ENCODE data around the gene SSH2. TPM values are rescaled to one million over a fixed set of nuclear protein-coding genes. Genes with fewer than 3 reads are reported as not detected.

Gene SSH2
- total RNA-seq, 1 experiment from 2014 or later: 14.6 TPM

DNA sequence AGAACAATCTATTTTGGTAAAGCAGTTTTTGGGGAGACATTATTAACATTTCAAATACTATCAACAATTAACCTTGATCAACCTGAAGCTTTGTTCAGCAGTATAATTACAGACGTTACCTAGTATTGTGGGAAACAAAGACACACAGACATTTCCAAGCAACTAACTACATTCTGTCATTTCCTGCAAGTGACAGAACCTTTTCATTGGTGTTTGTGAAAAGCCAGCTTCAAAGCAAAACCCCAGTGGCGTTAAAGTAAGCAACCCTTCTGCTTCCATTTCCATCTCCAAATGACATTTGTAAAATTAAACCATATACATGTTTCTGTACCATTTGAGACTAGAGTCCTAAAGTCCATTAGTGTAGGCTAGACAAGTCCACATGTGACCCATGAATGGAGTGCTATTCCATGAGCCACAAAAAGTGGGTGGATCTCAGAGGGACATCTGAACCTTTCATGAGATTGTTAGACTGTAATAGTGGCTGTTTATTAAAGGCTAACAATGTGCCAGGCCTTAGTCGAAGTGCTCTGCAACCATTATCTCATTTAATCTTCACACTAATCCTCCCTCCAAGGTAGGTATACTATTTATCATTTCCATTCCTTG, 101.2 kb downstream of the SSH2 start:
- no peak overlapping the region for H3K4ac ChIP-seq (ENCODE audit: low read depth, low read length)
- no peaks in the 10 kb centered on the region for H3K23me2 ChIP-seq (ENCODE audit: insufficient read length, low read depth, low read length, poor library complexity, severe bottlenecking)
- H3K27ac ChIP-seq (ENCODE audit: insufficient read length, low read depth, low read length): no peak overlapping the region
- H3K4me1 ChIP-seq (ENCODE audit: insufficient read depth, low read length): no peaks in the 10 kb centered on the region
- H2BK20ac ChIP-seq (ENCODE audit: low read depth, low read length, poor library complexity, severe bottlenecking): no peak overlapping the region
- H3K9me3 ChIP-seq (ENCODE audit: control insufficient read depth, low read depth, low read length): no peaks in the 10 kb centered on the region
- no peaks in the 10 kb centered on the region for H4K20me1 ChIP-seq (ENCODE audit: control insufficient read depth, insufficient read depth, insufficient read length)
- no peaks in the 10 kb centered on the region for H3K79me1 ChIP-seq (ENCODE audit: insufficient read depth, low read depth, low read length, poor library complexity, severe bottlenecking)
- no peak overlapping the region for H2AFZ ChIP-seq (ENCODE audit: low read length)
- H3K14ac ChIP-seq (ENCODE audit: insufficient read depth, low read length): no peak overlapping the region
- no peaks in the 10 kb centered on the region for H3K36me3 Mint-ChIP-seq (ENCODE audit: insufficient read depth in 1 of 3, low read depth in 3 of 3)
- no peak overlapping the region for H2AK5ac ChIP-seq (ENCODE audit: insufficient read length, low read length)
- no peak for DNase-seq
- H3K18ac ChIP-seq (ENCODE audit: insufficient read length, low read depth, low read length): no peak overlapping the region
- no peak overlapping the region for H3K4me3 Mint-ChIP-seq
- H2BK15ac ChIP-seq (ENCODE audit: low read depth, low read length): no peak overlapping the region
- no peak overlapping the region for H2BK120ac ChIP-seq (ENCODE audit: low read depth, low read length, poor library complexity, severe bottlenecking)
- no peak overlapping the region for H3K23ac ChIP-seq (ENCODE audit: insufficient read length, low read depth, low read length)
- H3K27me3 ChIP-seq (ENCODE audit: insufficient read depth, low read length): no peaks in the 10 kb centered on the region
- H3T11ph ChIP-seq (ENCODE audit: low read length): no peak overlapping the region
- H4K91ac ChIP-seq (ENCODE audit: insufficient read length, low read depth, low read length): no peak overlapping the region
- H3K4me2 ChIP-seq (ENCODE audit: insufficient read depth, insufficient read length, low read length): no peak overlapping the region
- H3K79me2 ChIP-seq (ENCODE audit: insufficient read depth, low read length): no peaks in the 10 kb centered on the region
- no peak overlapping the region for H3K27ac Mint-ChIP-seq
- H3K9ac ChIP-seq (ENCODE audit: extremely low read depth, insufficient read length, low read length): no peak overlapping the region
- no peak overlapping the region for H2BK12ac ChIP-seq (ENCODE audit: insufficient read length, low read depth, low read length)
- H3K27me3 Mint-ChIP-seq (ENCODE audit: low read depth): no peaks in the 10 kb centered on the region
- no peaks in the 10 kb centered on the region for H3K9me3 Mint-ChIP-seq
- H4K8ac ChIP-seq (replicated peaks; ENCODE audit: insufficient read length, low read depth, low read length): no peak overlapping the region
- H4K5ac ChIP-seq (ENCODE audit: insufficient read length, low read depth, low read length): no peak overlapping the region
- peaks cover 13 to 20% of the 10 kb centered on the region in 2 experiments for H3K4me1 Mint-ChIP-seq
- TF ChIP-seq, protein P1, sequence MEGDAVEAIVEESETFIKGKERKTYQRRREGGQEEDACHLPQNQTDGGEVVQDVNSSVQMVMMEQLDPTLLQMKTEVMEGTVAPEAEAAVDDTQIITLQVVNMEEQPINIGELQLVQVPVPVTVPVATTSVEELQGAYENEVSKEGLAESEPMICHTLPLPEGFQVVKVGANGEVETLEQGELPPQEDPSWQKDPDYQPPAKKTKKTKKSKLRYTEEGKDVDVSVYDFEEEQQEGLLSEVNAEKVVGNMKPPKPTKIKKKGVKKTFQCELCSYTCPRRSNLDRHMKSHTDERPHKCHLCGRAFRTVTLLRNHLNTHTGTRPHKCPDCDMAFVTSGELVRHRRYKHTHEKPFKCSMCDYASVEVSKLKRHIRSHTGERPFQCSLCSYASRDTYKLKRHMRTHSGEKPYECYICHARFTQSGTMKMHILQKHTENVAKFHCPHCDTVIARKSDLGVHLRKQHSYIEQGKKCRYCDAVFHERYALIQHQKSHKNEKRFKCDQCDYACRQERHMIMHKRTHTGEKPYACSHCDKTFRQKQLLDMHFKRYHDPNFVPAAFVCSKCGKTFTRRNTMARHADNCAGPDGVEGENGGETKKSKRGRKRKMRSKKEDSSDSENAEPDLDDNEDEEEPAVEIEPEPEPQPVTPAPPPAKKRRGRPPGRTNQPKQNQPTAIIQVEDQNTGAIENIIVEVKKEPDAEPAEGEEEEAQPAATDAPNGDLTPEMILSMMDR (conservative IDR thresholded peaks at IDR 0.05): no peak
- no peak overlapping the region for H3K56ac ChIP-seq (ENCODE audit: insufficient read length, low read depth, low read length)
- WGBS (ENCODE audit: extremely low coverage, insufficient read length, low lambda C conversion rate): no CpG with 5 or more reads among the region's 3 CpGs
- H2BK5ac ChIP-seq (ENCODE audit: insufficient read length, low read length): no peak overlapping the region

All from H9 (cell line).